Ishikawa (cell line): ENCODE measurements around the gene CSKMT.

Experiments used
- CEBPB ChIP-seq: IDR thresholded peaks from 2 replicates; pipeline ENCODE4 v1.6.1; 2012
- CREB1 ChIP-seq: IDR thresholded peaks from 2 replicates; pipeline ENCODE4 v1.6.1; 2012; ENCODE audit warnings: low read depth
- EGR1 ChIP-seq: IDR thresholded peaks from 2 replicates; pipeline ENCODE4 v1.6.1; 2012
- EP300 ChIP-seq: IDR thresholded peaks from 2 replicates; pipeline ENCODE4 v1.6.1; 2012; ENCODE audit warnings: borderline replicate concordance
- FOXM1 ChIP-seq: IDR thresholded peaks from 2 replicates; pipeline ENCODE4 v1.6.1; 2012; ENCODE audit warnings: low read depth, borderline replicate concordance
- MAX ChIP-seq: IDR thresholded peaks from 2 replicates; pipeline ENCODE4 v1.6.1; 2012
- NFIC ChIP-seq: IDR thresholded peaks from 2 replicates; pipeline ENCODE4 v1.6.1; 2012
- RAD21 ChIP-seq: IDR thresholded peaks from 2 replicates; pipeline ENCODE4 v1.6.1; 2012; ENCODE audit warnings: low read depth
- REST ChIP-seq: IDR thresholded peaks from 2 replicates; pipeline ENCODE4 v1.6.1; 2012; ENCODE audit warnings: low read depth, mild to moderate bottlenecking
- TAF1 ChIP-seq: IDR thresholded peaks from 2 replicates; pipeline ENCODE4 v1.6.1; 2012; ENCODE audit warnings: low read depth, mild to moderate bottlenecking
- TCF12 ChIP-seq: IDR thresholded peaks from 2 replicates; pipeline ENCODE4 v1.6.1; 2012; ENCODE audit warnings: low read depth
- TEAD4 ChIP-seq: IDR thresholded peaks from 2 replicates; pipeline ENCODE4 v1.6.1; 2012
- USF1 ChIP-seq: IDR thresholded peaks from 2 replicates; pipeline ENCODE4 v1.6.1; 2012
- YY1 ChIP-seq: IDR thresholded peaks from 2 replicates; pipeline ENCODE4 v1.6.1; 2012; ENCODE audit warnings: low read depth
- ZBTB7A ChIP-seq: IDR thresholded peaks from 2 replicates; pipeline ENCODE4 v1.6.1; 2012; ENCODE audit warnings: low read depth

The CSKMT gene

GRCh38 chr11:62708793-62709192 is 43.7 kb downstream of the CSKMT start:
- TF ChIP-seq CREB1 (no peak), TEAD4 (no peak), EGR1 (no peak), EP300 (no peak), USF1 (no peak), RAD21 (no peak), NFIC (no peak), YY1 (no peak), MAX (no peak), TAF1 (no peak), REST (no peak), ZBTB7A (no peak), TCF12 (no peak), CEBPB (no peak), FOXM1 (no peak)

GRCh38 chr11:62709247-62710000 is 44.3 kb downstream of the CSKMT start:
- no peak for TF ChIP-seq CEBPB
- TF ChIP-seq NFIC: no peak
- peak; percentile 77 for TF ChIP-seq YY1

GRCh38 chr11:62710001-62710345 is 44.9 kb downstream of the CSKMT start:
- TF ChIP-seq RAD21 (no peak), TEAD4 (no peak), EGR1 (no peak), ZBTB7A (no peak), FOXM1 (no peak), CEBPB (no peak), NFIC (no peak), MAX (no peak), TAF1 (no peak), USF1 (no peak), TCF12 (no peak), YY1 (no peak), CREB1 (no peak), EP300 (no peak), REST (no peak)

- TF ChIP-seq EGR1 (no peak), USF1 (no peak), NFIC (no peak), REST (no peak), FOXM1 (no peak), CEBPB (no peak), TEAD4 (no peak), TAF1 (no peak), YY1 (no peak), MAX (no peak), ZBTB7A (no peak), CREB1 (no peak), EP300 (no peak), TCF12 (no peak), RAD21 (no peak)
Measured at GRCh38 chr11:62712276-62712812, 47.2 kb downstream of the CSKMT start.
